ENCODE data around the gene PPP2R3C.

- peak; percentile 62 to 83 (median 71) for TF ChIP-seq POLR2A (IDR thresholded peaks at IDR 0.05)
- TF ChIP-seq, protein P1, sequence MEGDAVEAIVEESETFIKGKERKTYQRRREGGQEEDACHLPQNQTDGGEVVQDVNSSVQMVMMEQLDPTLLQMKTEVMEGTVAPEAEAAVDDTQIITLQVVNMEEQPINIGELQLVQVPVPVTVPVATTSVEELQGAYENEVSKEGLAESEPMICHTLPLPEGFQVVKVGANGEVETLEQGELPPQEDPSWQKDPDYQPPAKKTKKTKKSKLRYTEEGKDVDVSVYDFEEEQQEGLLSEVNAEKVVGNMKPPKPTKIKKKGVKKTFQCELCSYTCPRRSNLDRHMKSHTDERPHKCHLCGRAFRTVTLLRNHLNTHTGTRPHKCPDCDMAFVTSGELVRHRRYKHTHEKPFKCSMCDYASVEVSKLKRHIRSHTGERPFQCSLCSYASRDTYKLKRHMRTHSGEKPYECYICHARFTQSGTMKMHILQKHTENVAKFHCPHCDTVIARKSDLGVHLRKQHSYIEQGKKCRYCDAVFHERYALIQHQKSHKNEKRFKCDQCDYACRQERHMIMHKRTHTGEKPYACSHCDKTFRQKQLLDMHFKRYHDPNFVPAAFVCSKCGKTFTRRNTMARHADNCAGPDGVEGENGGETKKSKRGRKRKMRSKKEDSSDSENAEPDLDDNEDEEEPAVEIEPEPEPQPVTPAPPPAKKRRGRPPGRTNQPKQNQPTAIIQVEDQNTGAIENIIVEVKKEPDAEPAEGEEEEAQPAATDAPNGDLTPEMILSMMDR (IDR thresholded peaks at IDR 0.05) = no peak
These were observed at the start of gene PPP2R3C, which contains the start of gene PRORP for GRCh38 chr14:35121887-35122695.

All from body of pancreas (tissue), 4 donors.